ENCODE measurements around the gene PRKG1.

Gene PRKG1

DNA sequence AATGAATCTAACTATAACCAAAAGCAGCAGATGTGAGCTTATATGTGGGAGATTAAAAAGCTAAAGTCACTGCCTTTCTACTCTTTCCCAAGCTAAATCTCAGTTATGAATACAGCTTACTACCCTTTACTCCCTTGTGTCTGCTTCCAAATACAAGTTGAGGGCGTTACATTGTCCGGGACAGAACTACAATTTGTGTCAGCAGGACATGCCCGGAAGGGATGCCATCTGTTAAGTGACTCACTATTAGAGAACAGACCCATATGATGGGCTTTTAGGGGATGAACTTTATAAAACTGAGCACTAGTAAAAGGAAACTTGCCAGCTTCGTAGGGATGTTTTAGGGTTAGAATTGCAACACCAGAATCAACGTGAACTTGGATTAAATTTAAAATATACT, 924.8 kb downstream of the PRKG1 start:
- no peak for ATAC-seq
- Mint-ChIP-seq H3K27me3 (peaks cover 6% of the 10 kb centered on the region), H3K9me3 (no peaks in the 10 kb centered on the region), H3K27ac (no peak overlapping the region), H3K4me3 (no peak overlapping the region), H3K4me1 (no peaks in the 10 kb centered on the region), H3K36me3 (ENCODE audit: low read depth) (no peaks in the 10 kb centered on the region)
- no peak for DNase-seq

DNA sequence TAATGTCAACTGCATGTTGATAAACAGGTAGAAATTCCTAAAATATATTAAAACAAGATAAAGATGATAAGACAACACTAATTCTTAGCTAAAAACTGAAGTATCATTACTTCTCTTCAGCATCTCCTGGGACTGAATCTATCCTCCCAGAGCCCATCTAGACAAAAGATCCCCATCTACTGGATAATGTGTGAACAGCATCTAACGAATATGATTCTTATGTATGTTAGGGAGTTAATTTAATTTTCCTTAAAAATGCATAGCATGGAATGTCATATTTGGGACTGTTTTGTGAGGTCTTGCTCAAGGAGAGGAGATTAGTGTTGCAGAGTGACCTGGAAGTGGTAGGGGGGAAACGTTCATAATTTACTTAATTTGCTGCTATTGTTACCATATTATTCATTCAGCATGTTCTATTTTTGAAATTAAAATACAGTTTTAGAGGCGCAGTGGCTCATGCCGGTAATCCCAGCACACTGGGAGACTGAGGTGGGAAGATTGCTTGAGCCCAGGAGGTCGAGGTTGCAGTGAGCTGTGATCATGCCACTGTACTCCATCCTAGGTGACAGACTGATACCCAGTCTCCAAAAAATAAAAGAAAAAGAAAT, 930.2 kb downstream of the PRKG1 start:
- Mint-ChIP-seq H3K27ac (no peak overlapping the region), H3K4me1 (no peaks in the 10 kb centered on the region), H3K27me3 (peaks cover 2% of the 10 kb centered on the region), H3K4me3 (no peak overlapping the region), H3K36me3 (ENCODE audit: low read depth) (no peaks in the 10 kb centered on the region), H3K9me3 (peaks cover 11% of the 10 kb centered on the region)
- DNase-seq: no peak
- no peak for ATAC-seq

DNA sequence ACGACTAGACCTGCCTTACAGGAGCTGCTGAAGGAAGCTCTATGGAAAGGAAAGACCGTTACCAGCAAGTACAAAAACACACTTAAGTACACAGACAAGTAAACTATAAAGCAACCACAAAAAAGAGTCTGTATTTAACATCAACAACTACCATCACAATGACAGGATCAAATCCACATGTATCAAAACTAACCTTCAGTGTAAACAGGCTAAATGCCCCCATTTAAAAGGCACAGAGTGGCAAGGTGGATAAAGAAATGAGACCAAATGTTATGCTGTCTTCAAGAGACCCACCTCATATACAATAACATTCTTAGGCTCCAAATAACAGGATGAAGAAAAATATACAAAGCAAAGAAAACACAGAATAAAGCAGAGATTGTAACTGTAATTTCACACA, 932.8 kb downstream of the PRKG1 start:
- Mint-ChIP-seq H3K9me3 (peaks cover 11% of the 10 kb centered on the region), H3K4me1 (no peaks in the 10 kb centered on the region), H3K36me3 (ENCODE audit: low read depth) (no peaks in the 10 kb centered on the region), H3K27ac (no peak overlapping the region), H3K4me3 (no peak overlapping the region), H3K27me3 (peaks cover 2% of the 10 kb centered on the region)
- DNase-seq: no peak
- no peak for ATAC-seq

DNA sequence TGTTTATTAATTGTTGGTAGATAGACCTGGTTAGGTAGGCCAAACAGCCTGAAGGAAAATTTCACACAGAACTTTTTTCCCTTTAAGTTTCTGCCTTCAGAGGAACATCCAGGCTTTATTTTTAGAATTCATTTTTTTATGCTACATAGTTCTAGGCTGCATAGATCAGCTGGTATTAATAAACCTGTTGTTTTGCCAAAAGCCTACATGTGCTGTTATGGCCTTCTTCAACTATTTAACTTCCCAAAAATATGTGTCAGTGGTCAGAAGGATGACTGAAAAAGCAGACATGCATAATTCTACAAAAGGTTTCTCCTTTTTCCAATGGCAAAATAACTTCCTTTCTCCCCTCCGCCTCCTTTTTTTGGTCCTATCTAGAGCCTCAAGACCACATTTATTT, 936.8 kb downstream of the PRKG1 start:
- Mint-ChIP-seq H3K4me3 (no peak overlapping the region), H3K36me3 (ENCODE audit: low read depth) (no peaks in the 10 kb centered on the region), H3K9me3 (peaks cover 11% of the 10 kb centered on the region), H3K4me1 (no peaks in the 10 kb centered on the region), H3K27ac (no peak overlapping the region), H3K27me3 (no peaks in the 10 kb centered on the region)
- DNase-seq (no peak), ATAC-seq (no peak)

DNA sequence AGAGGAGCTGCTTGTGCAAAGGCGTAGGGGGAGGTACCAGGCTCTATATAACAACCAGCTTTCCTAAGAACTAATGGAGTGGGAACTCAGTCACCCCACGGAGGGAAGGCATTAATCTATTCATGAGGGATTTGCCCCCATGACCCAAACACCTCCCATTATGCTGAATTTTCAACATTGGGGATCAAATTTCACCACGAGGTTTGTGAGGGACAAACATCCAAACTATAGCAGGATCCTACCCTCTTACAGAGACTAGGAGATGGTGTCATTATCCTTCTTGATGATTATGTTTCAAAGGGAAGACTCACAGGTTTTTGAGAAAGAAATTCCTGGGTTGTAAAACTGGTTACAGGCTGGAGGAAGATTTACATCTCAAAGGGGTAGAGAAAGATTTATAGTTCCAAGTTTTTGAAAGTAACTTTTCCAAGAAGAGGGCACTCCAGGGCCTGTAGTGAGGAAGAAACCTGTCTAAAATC, 944.8 kb downstream of the PRKG1 start:
- no peak overlapping the region for H3K4me3 Mint-ChIP-seq
- ATAC-seq: no peak
- H3K27me3 Mint-ChIP-seq: no peaks in the 10 kb centered on the region
- no peaks in the 10 kb centered on the region for H3K4me1 Mint-ChIP-seq
- no peak for DNase-seq
- no peaks in the 10 kb centered on the region for H3K36me3 Mint-ChIP-seq (ENCODE audit: low read depth)
- no peak overlapping the region for H3K27ac Mint-ChIP-seq
- no peaks in the 10 kb centered on the region for H3K9me3 Mint-ChIP-seq

DNA sequence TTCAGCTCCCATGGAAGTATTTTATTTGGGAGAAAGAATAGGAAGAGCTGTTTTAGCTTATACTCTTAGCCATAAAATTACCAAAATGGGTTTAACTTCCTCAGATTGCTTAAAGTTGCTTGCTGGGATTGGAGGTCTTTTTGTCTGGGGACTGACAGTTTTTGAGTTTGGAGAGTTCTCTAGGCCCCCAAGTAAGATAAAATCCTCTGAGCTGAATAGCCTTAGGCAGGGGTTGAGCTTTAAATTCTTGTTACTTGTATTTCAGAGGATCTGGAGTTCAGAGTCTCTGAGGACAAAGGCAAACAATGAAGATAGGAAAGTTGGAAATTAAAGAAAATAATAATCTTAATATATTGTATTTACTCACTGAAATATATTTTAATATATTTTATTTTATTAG, 945.4 kb downstream of the PRKG1 start:
- no peaks in the 10 kb centered on the region for H3K9me3 Mint-ChIP-seq
- ATAC-seq (no peak), DNase-seq (no peak)
- H3K36me3 Mint-ChIP-seq (ENCODE audit: low read depth): no peaks in the 10 kb centered on the region
- H3K4me1 Mint-ChIP-seq: no peaks in the 10 kb centered on the region
- no peak overlapping the region for H3K4me3 Mint-ChIP-seq
- no peaks in the 10 kb centered on the region for H3K27me3 Mint-ChIP-seq
- H3K27ac Mint-ChIP-seq: no peak overlapping the region

DNA sequence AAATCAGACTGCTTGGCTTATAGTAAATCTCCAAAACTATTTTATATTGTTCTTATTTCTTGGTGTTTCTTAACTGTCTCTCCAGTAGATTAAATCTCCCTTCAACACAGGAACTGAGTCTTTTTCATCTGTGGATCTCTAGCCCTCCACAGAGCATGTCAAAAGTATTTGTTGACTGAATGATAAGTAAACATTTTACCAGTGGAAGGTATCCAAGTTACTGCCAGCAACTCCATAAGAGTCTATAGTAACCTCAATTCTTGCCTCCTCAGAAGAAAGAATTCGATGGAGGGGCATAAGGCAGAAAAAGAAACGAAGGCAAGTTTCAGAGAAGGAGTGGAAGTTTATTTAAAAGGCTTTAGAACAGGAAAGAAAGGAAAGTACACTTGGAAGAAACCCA, 945.9 kb downstream of the PRKG1 start:
- no peaks in the 10 kb centered on the region for H3K27me3 Mint-ChIP-seq
- no peak for ATAC-seq

DNA sequence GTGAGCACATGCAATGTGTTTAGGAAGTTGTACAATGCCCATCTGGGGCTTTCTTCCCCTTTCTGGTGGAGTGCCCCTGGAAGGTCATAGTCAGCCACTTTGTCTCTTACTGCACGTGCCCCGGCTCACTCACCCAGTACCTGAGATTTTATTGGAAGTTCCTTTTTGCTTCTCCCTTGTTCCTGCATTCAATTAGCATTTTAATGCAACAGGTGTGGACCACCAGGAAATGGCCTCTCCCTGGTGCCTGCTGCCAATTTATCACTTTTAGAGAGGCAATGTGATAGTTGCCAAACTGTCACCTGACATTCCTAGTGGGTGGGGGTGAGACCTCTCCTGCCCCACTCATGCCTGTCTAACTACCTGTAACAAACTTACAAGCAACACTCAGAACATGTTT, 946.4 kb downstream of the PRKG1 start:
- no peak for DNase-seq
- ATAC-seq: no peak
- no peaks in the 10 kb centered on the region for H3K36me3 Mint-ChIP-seq (ENCODE audit: low read depth)
- no peak overlapping the region for H3K27ac Mint-ChIP-seq
- no peak overlapping the region for H3K4me3 Mint-ChIP-seq
- H3K4me1 Mint-ChIP-seq: no peaks in the 10 kb centered on the region
- H3K27me3 Mint-ChIP-seq: no peaks in the 10 kb centered on the region
- H3K9me3 Mint-ChIP-seq: no peaks in the 10 kb centered on the region

More for the DNA sequence above, 945.9 kb downstream of the PRKG1 start:
- no peak overlapping the region for H3K27ac Mint-ChIP-seq
- no peaks in the 10 kb centered on the region for H3K9me3 Mint-ChIP-seq
- H3K4me3 Mint-ChIP-seq: no peak overlapping the region
- H3K36me3 Mint-ChIP-seq (ENCODE audit: low read depth): no peaks in the 10 kb centered on the region
- no peak for DNase-seq
- H3K4me1 Mint-ChIP-seq: no peaks in the 10 kb centered on the region

DNA sequence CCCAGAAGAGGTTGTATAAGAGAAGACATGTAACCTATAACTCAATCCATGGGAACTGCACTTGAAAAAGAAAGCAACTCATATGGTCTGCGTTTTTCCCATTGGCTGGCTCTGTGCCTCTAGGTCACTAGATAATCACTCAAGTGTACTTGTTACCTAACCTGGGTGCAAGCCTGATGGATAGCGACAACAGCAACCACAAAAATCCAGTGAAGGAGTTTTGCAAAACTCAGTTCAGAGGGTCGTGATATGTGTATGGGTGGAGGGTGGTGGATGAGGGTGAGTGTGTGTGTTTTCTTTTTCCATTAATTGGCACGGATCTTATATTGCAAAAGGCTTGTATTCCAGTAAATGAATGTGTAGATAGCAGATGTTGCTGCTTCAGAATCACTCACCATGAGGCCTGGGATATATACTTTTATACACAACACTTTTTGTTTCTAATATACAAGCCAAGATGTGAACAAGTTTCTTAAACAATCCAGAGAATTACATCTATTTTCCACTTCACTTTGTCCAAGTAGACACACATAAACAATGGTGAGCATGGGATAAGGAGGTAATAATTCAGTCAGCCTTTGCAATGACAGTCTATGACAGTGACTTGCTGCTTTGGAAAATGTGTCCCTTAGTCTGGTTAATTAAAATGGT, 952.9 kb downstream of the PRKG1 start:
- Mint-ChIP-seq H3K27me3 (no peaks in the 10 kb centered on the region), H3K27ac (no peak overlapping the region), H3K4me1 (no peaks in the 10 kb centered on the region), H3K9me3 (no peaks in the 10 kb centered on the region), H3K36me3 (ENCODE audit: low read depth) (no peaks in the 10 kb centered on the region), H3K4me3 (no peak overlapping the region)
- ATAC-seq: no peak
- no peak for DNase-seq

DNA sequence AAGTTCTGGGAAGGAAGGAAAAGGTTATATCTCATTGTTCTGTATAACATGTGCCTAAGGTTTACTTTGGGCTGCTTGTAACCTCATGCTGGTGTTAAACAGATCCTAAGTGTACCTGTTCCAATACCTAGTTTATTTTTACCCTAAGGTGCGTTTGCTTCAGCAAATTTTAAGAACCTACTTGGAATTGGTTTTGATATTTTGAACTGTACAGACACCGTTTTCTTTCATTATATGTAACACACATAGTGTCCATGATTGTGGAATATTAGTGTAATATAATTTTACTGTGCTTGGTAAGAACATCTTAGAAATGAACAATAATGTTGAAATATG, 954.2 kb downstream of the PRKG1 start:
- no peaks in the 10 kb centered on the region for H3K9me3 Mint-ChIP-seq
- DNase-seq (no peak), ATAC-seq (no peak)
- no peak overlapping the region for H3K4me3 Mint-ChIP-seq
- no peak overlapping the region for H3K27ac Mint-ChIP-seq
- H3K36me3 Mint-ChIP-seq (ENCODE audit: low read depth): no peaks in the 10 kb centered on the region
- no peaks in the 10 kb centered on the region for H3K4me1 Mint-ChIP-seq
- no peaks in the 10 kb centered on the region for H3K27me3 Mint-ChIP-seq

DNA sequence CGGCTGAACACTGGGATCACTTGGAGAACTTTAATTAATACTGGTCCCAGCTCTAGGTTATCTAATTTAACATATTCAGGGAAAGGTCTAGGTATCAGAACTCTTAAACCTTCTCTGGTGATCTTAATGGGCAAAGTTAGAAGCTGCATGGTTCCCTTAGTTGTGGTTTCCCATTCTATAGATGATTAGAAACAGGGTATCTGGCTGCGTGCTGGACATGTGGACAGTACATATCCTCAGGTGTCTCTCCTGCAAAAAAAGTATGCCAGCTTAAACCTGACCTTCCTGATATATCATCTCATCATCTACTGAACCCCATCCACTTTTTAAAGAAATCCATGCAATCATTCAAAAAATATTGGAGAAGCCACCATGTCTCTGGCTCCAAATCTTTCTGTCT, 955.3 kb downstream of the PRKG1 start:
- no peaks in the 10 kb centered on the region for H3K4me1 Mint-ChIP-seq
- ATAC-seq: no peak
- DNase-seq: no peak
- no peaks in the 10 kb centered on the region for H3K9me3 Mint-ChIP-seq
- no peaks in the 10 kb centered on the region for H3K36me3 Mint-ChIP-seq (ENCODE audit: low read depth)
- no peak overlapping the region for H3K4me3 Mint-ChIP-seq
- no peak overlapping the region for H3K27ac Mint-ChIP-seq
- H3K27me3 Mint-ChIP-seq: no peaks in the 10 kb centered on the region

DNA sequence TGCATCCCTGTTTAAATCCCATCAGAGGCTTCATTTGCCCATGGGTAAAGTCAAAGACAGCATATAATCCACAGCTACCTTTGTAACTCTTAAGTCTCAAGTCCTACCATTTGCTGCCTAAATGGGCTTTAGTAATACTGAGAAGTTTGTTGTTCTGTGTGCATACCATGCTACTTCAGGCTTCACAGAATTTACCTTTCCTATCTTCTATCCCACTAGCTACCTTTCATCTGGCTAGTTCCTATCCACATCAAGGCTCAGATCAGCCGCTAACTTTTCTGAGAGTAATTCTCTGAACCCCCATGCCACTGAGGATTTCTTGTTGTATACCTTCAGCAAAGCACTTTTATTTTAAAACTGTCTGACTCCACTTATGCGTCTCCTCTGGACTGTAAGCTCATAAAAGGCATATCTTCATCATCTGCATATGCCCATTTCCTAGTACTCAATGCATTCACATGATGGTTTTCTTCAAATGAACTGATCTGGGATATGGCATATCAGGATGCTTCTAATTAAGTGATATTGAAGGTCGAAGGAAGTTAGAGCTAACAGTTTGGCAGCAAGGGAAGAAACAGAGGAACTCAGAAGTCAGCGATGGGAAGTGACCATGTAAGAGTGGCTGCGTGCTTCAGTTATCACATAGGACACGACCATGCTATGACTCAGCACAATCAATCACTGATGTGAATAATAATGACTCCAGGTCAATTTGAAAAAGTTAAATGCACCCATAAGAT, 955.9 kb downstream of the PRKG1 start:
- ATAC-seq: no peak
- Mint-ChIP-seq H3K4me3 (no peak overlapping the region), H3K27me3 (no peaks in the 10 kb centered on the region), H3K27ac (no peak overlapping the region), H3K4me1 (no peaks in the 10 kb centered on the region), H3K9me3 (no peaks in the 10 kb centered on the region), H3K36me3 (ENCODE audit: low read depth) (no peaks in the 10 kb centered on the region)
- DNase-seq: no peak

DNA sequence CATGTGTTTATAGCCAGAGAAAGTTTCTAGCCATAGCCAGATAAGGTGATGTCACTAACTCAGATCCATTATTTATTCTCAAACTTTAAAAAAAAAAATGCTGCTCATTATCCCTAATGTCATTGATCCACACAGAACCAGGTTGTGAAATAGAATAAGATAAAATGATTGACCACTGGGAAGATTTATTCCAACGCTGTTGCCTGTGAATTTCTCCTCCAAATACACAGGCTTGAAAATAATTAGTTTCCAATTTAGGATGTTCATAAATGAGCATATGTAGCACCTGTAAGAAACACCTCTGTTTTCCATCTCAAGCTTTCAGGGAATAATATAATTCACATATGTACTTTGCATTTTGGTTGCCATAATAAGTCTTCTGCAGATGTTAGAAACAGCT, 956.7 kb downstream of the PRKG1 start:
- Mint-ChIP-seq H3K4me1 (no peaks in the 10 kb centered on the region), H3K9me3 (no peaks in the 10 kb centered on the region), H3K36me3 (ENCODE audit: low read depth) (no peaks in the 10 kb centered on the region), H3K27me3 (no peaks in the 10 kb centered on the region), H3K27ac (no peak overlapping the region), H3K4me3 (no peak overlapping the region)
- DNase-seq (no peak), ATAC-seq (no peak)

DNA sequence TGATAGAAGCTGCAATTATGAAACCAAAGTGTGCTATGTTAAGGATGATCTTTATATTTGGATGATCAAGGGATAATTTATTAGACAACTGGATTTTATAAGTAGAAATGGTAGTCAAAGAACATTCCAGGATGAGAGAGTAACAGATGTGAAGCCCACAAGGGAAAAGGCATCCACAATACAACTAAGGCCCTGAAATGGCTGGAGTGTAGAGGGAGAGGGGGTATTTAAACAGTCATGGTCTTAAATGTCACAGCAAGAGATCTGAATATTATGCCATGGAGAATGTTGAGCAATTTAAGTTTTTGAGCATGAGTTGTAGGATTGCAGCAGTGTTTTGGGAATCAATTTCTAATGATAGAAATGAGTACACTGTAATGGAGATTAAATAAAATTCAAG, 957.5 kb downstream of the PRKG1 start:
- DNase-seq (no peak), ATAC-seq (no peak)
- Mint-ChIP-seq H3K4me1 (no peaks in the 10 kb centered on the region), H3K9me3 (no peaks in the 10 kb centered on the region), H3K36me3 (ENCODE audit: low read depth) (no peaks in the 10 kb centered on the region), H3K27ac (no peak overlapping the region), H3K27me3 (no peaks in the 10 kb centered on the region), H3K4me3 (no peak overlapping the region)

Data from activated naive CD8-positive, alpha-beta T cell treated with anti-CD3 and anti-CD28 coated beads, Interleukin-2, amount 50 U/mL, for 24 hours (primary cell).